AG04449 (cell line): ENCODE data around the gene MIA2.
"Not testable (repeated sequence)": the region's sequence is repeated elsewhere in the genome, so short reads cannot be mapped to it uniquely, and the experiment has no call there.

ENCODE experiments used
- CTCF ChIA-PET: fragments of 350-600 bp; formaldehyde crosslinking; extraction: SDS; loops from one replicate; lab custom pipeline; 2021; ENCODE audit warnings: antibody characterized with exemption; lab: Yijun Ruan, JAX
- POLR2A ChIA-PET: fragments of 400-600, 350-600 bp; formaldehyde crosslinking; extraction: SDS; loops from one replicate; lab custom pipeline; 2020; ENCODE audit warnings: antibody characterized with exemption, inconsistent platforms; lab: Yijun Ruan, JAX
- DNase-seq: peaks from one replicate; pipeline ENCODE4 v3.0.0-alpha.2; 2010; ENCODE audit warnings: low read depth, low spot score
- H3K4me3 ChIP-seq: 2 replicates; pipeline ENCODE4 v1.5.1; 2011; ENCODE audit warnings: low read depth, mild to moderate bottlenecking, control low read depth, low read length
- TF ChIP-seq, protein P1 (sequence below): IDR thresholded peaks from one replicate; pipeline ENCODE4 v1.5.1; 2011; ENCODE audit warnings: mild to moderate bottlenecking, moderate library complexity, low read length, control low read depth, inconsistent platforms; ENCODE audit not compliant: insufficient read depth; ENCODE audit errors: missing control alignments

Gene MIA2

DNA sequence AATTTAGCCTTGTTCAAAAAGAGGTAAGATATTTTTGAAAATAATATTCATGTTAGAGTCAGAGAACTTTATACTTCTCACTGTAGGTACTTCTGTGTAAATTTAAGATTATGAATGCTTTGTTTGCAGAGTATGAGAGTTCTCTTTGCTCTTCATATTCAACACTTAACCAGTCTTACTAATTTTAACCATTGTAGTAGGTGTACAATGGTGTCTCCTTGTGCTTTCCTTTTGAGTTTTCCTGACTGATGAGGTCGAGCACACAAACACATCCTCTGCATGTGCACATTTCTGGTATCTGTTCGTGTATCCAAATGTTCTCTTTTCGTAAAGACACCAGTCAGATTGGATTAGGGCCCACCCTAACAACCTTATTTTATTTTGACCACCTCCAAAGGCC lies 45.8 kb downstream of the MIA2 start:
- CTCF ChIA-PET, result no interaction called here
- POLR2A ChIA-PET, result no interaction called here
- no peak for DNase-seq
- no peak overlapping the region for H3K4me3 ChIP-seq
- TF ChIP-seq, protein P1, sequence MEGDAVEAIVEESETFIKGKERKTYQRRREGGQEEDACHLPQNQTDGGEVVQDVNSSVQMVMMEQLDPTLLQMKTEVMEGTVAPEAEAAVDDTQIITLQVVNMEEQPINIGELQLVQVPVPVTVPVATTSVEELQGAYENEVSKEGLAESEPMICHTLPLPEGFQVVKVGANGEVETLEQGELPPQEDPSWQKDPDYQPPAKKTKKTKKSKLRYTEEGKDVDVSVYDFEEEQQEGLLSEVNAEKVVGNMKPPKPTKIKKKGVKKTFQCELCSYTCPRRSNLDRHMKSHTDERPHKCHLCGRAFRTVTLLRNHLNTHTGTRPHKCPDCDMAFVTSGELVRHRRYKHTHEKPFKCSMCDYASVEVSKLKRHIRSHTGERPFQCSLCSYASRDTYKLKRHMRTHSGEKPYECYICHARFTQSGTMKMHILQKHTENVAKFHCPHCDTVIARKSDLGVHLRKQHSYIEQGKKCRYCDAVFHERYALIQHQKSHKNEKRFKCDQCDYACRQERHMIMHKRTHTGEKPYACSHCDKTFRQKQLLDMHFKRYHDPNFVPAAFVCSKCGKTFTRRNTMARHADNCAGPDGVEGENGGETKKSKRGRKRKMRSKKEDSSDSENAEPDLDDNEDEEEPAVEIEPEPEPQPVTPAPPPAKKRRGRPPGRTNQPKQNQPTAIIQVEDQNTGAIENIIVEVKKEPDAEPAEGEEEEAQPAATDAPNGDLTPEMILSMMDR, result no peak

DNA sequence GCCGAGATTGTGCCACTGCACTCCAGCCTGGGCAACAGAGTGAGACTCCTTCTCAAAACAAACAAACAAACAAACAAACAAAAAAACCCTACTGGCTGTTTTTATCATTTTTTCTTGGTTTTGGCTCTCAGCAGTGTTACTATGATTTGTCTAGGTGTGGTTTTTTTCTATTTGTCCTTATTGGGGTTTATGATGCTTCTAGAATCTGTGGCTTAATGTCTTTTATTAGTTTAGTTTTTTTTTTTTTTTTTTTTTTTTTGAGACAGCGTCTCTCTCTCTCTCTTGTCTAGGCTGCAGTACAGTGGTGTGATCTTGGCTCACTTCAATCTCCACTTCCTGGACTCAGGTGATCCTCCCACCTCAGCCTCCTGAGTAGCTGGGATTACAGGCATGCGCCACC lies 47.0 kb downstream of the MIA2 start:
- DNase-seq, CTCF ChIA-PET, POLR2A ChIA-PET, H3K4me3 ChIP-seq: not testable (repeated sequence)

DNA sequence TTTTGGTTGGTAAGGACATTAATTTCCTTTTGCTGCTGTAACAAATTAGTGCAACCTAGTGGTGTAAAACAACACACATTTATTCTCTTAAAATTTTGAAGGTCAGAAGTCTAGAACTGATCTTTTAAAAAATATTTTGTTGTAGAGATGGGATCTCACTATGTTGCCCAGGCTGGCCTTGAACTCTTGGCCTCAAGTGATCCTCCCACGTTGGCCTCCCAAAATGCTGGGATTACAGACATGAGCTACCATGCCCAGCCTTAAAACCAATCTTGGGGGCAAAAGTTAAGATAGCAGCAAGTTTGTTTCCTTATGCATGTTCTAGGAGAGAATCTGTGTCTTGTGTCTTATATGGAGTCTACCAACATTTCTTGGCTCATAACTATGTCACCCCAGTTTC lies 55.8 kb downstream of the MIA2 start:
- DNase-seq, result no peak
- POLR2A ChIA-PET, result no interaction called here
- H3K4me3 ChIP-seq, result no peak overlapping the region
- TF ChIP-seq, protein P1, result no peak
- CTCF ChIA-PET, result no interaction called here

DNA sequence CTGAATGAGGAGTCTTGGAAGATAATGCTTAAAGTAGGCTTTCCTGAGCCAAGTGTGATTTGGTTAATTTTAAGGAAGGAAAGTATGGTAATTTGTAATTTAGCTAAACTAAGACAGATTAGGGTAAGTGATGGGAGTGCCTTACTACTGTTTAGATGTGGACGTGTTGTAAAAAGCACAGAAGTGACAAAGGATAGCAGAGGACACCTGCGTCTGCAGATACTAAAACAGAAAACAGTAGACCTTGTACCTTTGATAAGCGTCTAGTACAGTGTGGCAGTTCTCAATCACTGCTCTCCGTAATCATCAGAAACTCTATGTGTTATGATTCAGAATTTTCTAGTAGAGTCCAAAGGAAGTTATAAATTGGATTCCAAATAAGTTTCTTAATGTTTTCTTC lies 58.0 kb downstream of the MIA2 start:
- ChIA-PET POLR2A (no interaction called here), CTCF (no interaction called here)
- no peak for DNase-seq
- no peak overlapping the region for H3K4me3 ChIP-seq
- TF ChIP-seq, protein P1, result no peak

DNA sequence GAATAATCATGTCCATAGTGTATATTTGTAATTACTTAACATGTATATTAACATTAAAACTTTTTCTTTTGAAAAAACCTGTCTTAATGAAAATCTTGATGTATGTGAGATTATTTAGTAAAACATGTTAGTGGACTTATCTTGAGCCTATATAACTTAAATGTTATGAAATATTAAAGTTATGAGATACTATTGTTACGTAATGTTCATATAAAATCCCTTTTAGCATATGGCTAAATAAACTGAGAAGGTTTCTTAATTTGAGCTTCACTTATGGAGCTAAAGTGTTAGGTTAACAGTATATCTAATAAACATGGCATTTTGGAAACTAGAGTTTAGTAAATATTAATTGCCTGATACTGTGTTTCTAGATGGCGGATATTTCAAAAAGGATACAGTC lies 59.9 kb downstream of the MIA2 start:
- POLR2A ChIA-PET, result no interaction called here
- TF ChIP-seq, protein P1, result no peak
- no peak for DNase-seq
- no peak overlapping the region for H3K4me3 ChIP-seq
- CTCF ChIA-PET, result no interaction called here

DNA sequence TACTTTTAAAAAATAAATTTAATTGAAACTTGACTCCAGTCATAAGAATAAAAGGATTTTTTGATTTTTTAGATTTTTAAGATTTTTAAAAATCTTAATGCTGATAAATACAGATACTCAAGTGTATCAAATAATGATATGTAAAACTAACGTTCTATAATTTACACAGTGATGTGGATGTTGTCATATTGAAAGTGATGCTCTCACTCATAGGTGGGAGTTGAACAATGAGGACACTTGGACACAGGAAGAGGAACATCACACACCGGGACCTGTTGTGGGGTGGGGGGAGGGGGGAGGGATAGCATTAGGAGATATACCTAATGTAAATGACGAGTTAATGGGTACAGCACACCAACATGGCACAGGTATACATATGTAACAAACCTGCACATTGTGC lies 66.7 kb downstream of the MIA2 start:
- CTCF ChIA-PET, DNase-seq, H3K4me3 ChIP-seq, POLR2A ChIA-PET: not testable (repeated sequence)

DNA sequence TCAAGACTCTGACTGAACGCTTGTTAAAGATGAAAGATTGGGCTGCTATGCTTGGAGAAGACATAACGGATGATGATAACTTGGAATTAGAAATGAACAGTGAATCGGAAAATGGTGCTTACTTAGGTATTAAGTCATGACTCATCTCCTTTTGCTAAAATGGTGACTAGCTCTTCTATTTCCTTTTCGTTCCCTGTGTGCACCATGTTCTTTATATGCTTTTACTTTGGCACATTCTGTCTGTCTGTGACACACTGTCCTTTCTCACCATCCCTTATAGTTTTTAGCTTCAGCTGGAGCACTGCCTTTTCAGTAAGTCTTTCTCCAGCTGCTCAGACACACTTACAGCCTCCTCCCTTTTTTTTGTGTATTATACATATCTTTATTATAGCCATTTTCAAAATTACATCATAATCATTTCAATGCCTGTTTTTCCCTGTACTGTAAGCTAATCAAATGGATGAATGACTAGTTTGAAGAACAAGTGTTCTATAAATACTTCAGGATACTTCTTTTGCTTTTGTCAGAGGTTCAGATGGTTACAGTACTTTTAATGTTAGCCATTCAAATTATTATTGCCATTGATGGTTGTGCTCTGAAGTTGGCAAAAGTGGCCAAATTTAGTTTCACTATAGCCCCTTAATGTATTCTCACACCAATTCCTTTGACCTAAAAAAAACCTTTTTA lies 68.6 kb downstream of the MIA2 start:
- DNase-seq, result no peak
- ChIA-PET POLR2A (no interaction called here), CTCF (no interaction called here)
- no peak overlapping the region for H3K4me3 ChIP-seq
- TF ChIP-seq, protein P1, result no peak
